Measurements from ENCODE around the gene BBS12. TPM values are rescaled to one million over a fixed set of nuclear protein-coding genes. Genes with fewer than 3 reads are reported as not detected.
A peak's percentile ranks its signal among the peaks of the same experiment; 100 is the strongest.

BBS12 gene
- total RNA-seq, 1 donor from 2014 or later, result not detected

DNA sequence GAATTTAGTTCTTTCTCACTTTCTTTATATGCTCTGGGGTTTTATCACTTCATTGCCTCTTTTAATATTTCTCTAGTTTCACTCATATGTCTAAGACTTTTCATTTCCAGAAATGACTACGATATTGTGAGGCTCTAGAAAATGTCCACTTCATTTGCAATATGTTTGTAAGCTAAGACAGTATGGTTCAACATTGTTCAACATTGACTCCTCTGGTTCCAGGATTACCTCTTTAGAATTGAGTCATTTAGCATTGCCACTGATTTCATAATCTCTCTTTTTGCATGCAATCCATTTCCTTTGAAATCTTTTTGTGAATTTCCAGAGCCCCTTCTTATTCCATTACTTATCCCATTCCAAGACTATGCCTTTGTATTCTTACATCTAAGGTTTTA, 32.3 kb downstream of the BBS12 start:
- Histone ChIP-seq H3K4me3 (no peak overlapping the region), H3K9me3 (no peaks in the 10 kb centered on the region), H3K27me3 (no peaks in the 10 kb centered on the region), H3K27ac (peak overlapping the region; percentile 19 to 42), H3K4me1 (peaks cover 0 to 15% of the 10 kb centered on the region in 2 donors), H3K36me3 (no peaks in the 10 kb centered on the region)
- intact Hi-C loops (cut with DNase I), result no loop called here
- no peak for DNase-seq (ENCODE audit: low spot score in 2 of 2)
- TF ChIP-seq CTCF (IDR thresholded peaks at IDR 0.05), result no peak

DNA sequence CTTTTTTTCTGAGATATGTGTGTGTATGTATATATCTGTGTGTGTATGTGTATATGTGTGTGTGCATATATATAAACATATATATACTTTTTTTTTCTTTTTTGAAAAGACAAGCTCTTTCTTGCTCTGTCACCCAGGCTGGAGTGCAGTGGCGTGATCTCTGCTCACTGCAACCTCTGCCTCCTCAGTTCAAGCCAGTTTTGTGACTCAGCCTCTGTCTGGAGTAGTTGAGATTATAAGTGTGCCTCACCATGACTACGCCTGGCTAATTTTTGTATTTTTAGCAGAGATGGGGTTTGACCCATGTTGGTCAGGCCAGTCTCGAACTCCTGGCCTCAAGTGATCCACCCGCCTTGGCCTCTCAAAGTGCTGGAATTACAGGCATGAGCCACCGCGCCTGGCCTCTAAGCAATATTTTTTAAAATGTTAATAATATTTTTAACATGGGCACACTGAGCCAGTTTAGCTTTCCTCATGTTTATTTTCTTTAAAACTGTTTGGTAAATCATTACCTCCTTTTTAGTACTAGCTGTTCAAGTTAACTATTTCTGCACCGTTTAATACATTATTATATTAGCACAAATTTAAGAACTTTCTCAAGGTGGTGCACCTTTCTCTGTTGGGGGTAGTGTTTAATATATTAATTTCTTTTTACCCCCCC, 33.3 kb downstream of the BBS12 start:
- Histone ChIP-seq H3K36me3 (no peaks in the 10 kb centered on the region), H3K4me3 (no peak overlapping the region), H3K27me3 (no peaks in the 10 kb centered on the region), H3K9me3 (no peaks in the 10 kb centered on the region), H3K4me1 (peaks cover 0 to 15% of the 10 kb centered on the region in 2 donors), H3K27ac (peak overlapping the region in 1 of 2 donors; percentile 22)
- DNase-seq (ENCODE audit: low spot score in 2 of 2), result peak in 1 of 2 donors; percentile 68
- no peak for TF ChIP-seq CTCF (IDR thresholded peaks at IDR 0.05)
- intact Hi-C loops (cut with DNase I), result no loop called here

DNA sequence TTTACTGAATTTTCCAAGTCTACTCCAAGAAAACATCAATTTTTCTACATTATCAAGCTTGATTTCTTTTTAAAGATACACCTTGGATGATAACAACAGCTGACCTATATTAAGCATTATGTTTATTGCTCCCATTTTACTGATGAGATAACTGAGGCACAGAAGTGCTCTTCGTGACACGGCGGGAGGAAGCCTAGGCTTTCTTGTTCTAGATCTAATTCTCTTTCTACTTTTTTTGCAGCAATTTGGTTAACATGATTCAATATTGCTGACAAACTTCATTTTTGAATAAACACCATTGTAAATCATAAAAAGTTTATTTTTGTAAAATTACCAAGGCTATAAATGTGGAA, 33.8 kb downstream of the BBS12 start:
- no peaks in the 10 kb centered on the region for H3K27me3 ChIP-seq
- no peak for DNase-seq (ENCODE audit: low spot score in 2 of 2)
- intact Hi-C loops (cut with DNase I), result no loop called here
- no peak overlapping the region for H3K27ac ChIP-seq
- H3K4me3 ChIP-seq, result no peak overlapping the region
- H3K9me3 ChIP-seq, result no peaks in the 10 kb centered on the region
- H3K36me3 ChIP-seq, result no peaks in the 10 kb centered on the region
- H3K4me1 ChIP-seq, result peaks cover 0 to 15% of the 10 kb centered on the region in 2 donors
- TF ChIP-seq CTCF (IDR thresholded peaks at IDR 0.05), result no peak

DNA sequence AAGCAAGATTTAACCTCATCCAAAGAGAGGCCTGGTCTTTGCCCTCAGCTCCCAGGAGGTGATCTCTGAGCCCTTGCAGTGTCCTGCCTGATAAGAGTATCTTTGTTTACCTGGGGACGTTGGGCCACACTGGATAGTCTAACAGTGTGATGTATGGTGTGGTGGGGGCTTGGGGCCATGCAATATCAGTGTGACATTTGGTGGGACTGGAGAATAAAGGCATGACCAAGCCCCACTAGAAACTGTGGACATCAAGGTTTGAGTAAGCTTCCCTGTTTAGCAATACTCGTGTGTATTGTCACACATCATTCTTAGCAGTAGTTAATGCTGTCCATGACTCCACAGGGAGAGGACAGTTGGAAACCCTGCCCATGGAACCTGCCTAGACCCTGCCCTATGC, 34.4 kb downstream of the BBS12 start:
- Histone ChIP-seq H3K36me3 (no peaks in the 10 kb centered on the region), H3K27ac (no peak overlapping the region), H3K9me3 (no peaks in the 10 kb centered on the region), H3K4me3 (no peak overlapping the region), H3K27me3 (no peaks in the 10 kb centered on the region), H3K4me1 (peaks cover 0 to 15% of the 10 kb centered on the region in 2 donors)
- intact Hi-C loops (cut with DNase I), result no loop called here
- no peak for DNase-seq (ENCODE audit: low spot score in 2 of 2)
- TF ChIP-seq CTCF (IDR thresholded peaks at IDR 0.05), result no peak

GRCh38 chr4:122771724-122772123, 39.2 kb downstream of the BBS12 start:
- Histone ChIP-seq H3K27ac (no peak overlapping the region), H3K4me3 (no peak overlapping the region), H3K4me1 (no peaks in the 10 kb centered on the region), H3K27me3 (no peaks in the 10 kb centered on the region), H3K36me3 (no peaks in the 10 kb centered on the region), H3K9me3 (no peaks in the 10 kb centered on the region)
- intact Hi-C loops (cut with DNase I), result no loop called here
- DNase-seq (ENCODE audit: low spot score in 2 of 2), result no peak
- no peak for TF ChIP-seq CTCF (IDR thresholded peaks at IDR 0.05)

DNA sequence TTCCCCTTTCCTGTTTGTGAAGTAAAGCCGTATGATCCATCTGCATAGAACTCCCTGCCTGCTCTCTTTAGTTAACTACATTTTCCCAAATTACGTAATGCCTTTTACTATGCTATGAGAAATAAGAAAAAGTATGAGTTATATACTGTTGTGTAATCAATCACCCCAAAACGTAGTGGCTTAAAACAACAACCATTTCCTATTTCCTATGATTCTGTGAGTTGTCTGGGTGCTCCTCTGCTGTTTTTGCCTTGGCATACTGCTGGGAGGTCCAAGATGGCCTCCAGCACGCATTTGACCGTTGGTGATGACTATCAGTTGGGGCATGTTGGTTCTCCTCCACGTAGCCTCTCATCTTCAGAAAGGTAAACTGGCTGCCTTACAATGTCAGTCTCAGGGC, 39.8 kb downstream of the BBS12 start:
- Histone ChIP-seq H3K4me3 (no peak overlapping the region), H3K9me3 (no peaks in the 10 kb centered on the region), H3K4me1 (no peaks in the 10 kb centered on the region), H3K27ac (no peak overlapping the region), H3K27me3 (no peaks in the 10 kb centered on the region), H3K36me3 (no peaks in the 10 kb centered on the region)
- no peak for DNase-seq (ENCODE audit: low spot score in 2 of 2)
- intact Hi-C loops (cut with DNase I), result no loop called here
- TF ChIP-seq CTCF (IDR thresholded peaks at IDR 0.05), result no peak
